Measurements from ENCODE around the gene GNG12.

GNG12 gene

DNA sequence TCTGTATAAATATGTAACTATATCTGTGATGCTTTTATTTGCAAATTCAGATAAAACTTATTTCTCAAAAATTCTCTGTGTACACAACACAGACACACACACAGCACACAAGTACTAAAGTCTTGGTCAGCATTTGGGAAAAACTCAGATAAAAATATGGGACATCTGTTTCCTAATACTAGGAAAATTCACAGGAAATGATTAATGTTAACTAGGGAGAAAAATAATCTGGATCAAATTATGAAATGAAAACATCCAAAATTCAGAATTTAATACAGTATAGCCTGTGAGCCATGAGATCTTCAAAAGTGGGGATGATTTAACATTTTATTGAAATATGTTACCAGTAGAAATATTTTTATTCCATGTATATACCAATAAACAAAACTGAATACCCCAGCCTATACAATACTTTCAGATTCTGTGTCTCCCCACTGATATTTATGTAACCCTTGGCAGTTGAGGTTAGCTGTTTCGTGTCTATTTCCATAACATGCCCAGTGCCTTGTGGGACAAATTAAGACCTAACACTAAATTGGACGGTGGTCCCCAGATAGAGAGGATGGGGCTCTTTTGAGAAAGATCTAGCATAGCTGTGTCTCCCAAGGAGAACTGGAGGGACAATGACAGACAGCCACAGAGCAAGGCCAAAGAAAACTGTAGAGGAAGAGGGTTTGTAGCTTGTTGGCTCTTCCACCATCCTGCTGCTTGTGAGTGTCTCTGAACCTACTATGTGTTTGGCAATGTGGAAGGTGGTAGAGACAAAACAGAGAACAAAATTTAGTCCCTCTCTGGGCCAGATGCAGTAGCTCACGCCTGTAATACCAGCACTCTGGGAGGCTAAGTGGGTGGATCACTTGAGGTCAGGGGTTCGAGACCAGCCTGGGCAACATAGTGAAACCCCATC is 47.2 kb downstream of the GNG12 start:
- DNase-seq (ENCODE audit: low read depth in 2 of 2) = no peak

DNA sequence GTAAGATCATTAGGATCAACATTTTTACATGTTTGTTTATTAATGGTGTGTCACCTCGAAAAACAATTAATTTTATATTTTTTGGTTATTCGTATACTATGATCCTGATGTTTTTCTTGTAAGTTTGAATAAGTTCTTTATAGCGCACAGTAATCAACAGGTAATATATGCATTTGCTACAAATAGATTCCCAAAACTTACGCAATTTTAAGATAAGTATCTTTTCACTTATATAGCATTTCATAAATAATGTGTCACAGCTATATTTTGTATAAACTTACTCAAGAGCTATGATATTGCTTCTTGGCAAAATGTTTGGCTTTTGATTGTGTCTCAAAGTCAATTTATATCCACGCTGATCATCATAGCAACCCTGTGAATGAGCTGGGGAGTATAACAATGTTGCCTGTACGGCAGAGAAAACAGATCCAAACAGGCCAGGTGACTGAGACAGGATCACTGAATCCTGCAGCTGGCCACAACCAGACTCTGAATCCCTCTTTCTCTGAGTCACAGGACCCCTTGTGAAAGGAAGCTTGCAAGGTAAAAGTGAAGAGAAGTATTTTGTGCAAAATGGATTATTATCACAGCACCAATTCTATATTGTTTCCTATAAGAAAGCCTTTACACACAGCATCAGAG is 48.6 kb downstream of the GNG12 start:
- no peak for DNase-seq (ENCODE audit: low read depth in 2 of 2)

DNA sequence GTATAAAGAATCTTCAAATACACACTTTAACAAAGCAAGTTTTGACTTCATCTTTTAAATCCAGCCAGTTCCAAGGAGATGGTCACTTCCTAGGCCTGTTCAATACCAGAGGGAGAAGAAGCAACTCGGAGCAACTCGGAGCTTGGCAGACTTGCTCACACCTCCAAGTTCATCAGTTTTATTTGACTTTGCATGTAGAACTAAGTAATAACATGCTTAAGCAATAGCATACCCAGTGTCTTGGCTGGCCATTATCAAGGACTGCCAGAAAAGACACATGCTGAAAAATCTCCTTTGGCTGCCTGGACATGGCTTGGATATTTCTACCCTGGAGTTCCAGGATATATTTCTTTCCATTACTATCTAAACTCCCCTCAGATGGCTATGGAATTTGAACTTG is 52.6 kb downstream of the GNG12 start:
- no peak for DNase-seq (ENCODE audit: low read depth in 2 of 2)

DNA sequence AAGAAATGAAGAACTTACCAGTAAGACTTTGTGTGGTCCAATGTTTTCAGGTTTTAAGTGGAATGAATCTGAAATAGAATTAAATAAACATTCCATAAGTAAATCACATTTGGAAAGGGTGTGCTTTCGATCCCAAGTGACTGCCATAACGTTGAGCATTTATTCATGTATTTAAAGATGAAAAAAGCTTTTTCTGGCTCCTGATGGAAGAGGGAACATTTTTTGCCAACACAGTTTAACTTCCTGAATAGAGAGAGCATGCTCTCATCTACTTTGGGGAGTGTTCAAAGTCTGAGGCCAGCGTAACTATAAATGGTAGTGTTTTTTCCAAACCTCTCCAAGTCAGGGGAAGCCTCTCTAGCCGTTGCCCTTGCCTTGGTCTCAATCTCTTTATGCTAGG is 55.8 kb downstream of the GNG12 start:
- DNase-seq (ENCODE audit: low read depth in 2 of 2) = no peak

DNA sequence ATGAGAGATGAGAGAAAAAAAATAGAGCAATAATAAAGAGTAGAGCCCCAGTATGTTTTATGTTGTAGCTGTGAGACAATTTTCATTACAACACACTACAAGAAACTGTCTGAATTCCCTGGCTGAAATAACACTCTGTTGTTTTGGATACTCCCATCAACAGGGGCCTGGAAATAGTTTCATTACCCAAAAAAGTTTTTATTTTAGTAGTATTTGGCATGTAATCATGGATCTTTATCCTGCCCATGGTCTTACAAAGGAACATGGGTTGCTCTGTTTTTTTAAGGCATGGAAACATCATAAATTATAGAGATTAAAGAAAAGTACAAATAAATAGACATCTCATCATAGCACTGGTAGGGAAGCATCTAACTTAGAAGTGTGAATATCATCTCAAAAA is 56.3 kb downstream of the GNG12 start:
- DNase-seq (ENCODE audit: low read depth in 2 of 2) = no peak

DNA sequence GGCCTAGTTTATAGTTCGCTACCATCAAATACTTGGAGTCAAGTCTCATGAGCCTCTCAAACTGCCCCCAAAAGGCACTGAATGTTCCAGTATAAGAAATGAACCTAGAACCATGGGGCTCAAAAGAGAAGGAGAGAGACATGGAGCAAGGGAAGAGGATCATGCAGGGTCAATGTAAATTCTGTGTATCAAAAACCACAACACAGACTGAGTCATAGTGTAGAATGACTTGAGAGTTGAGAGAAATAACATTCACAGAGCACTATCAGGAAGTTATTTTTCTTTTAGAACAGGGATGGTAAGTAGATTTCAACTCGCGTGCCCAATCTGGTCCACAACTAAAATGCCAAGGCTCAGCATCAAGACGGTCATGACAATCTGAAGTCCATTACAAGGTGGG is 59.8 kb downstream of the GNG12 start:
- DNase-seq (ENCODE audit: low read depth in 2 of 2) = no peak

DNA sequence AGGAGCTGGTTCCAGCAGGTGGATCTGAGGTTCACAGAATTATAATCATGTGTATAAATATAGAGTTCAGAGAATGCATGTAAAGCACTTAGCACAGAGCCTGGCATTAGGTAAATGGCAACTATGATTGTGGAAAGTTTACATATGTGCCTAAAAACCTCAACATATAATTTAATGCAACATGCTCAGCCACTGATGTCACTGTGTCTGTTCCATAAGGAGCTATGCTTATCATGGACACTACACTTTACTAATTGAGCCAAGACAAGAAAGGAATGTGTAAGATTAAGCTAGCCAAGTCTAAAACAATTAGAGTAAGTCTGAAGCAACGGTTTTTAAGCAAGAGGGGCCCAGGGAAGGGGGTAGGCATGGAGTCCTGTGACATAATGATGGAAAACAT is 61.5 kb downstream of the GNG12 start:
- no peak for DNase-seq (ENCODE audit: low read depth in 2 of 2)

DNA sequence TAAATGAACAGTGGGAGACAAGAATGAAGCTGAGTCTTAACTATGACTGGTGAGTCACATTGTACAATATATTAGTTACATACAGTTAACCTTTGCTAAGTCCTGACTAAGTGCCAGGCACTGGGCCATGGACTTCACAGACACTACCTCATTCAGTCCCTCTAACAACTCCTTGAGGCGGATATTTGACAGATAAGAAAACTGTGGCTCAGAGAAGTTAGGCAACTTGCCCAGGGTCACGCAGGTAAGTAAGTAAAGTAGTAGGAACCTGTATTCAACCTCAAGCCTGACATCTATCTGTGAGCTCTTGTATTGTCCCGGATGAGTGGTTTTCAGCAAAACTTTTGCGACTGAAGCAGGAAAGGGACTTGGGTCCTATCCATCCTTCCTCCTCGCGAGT is 62.1 kb downstream of the GNG12 start:
- no peak for DNase-seq (ENCODE audit: low read depth in 2 of 2)

DNA sequence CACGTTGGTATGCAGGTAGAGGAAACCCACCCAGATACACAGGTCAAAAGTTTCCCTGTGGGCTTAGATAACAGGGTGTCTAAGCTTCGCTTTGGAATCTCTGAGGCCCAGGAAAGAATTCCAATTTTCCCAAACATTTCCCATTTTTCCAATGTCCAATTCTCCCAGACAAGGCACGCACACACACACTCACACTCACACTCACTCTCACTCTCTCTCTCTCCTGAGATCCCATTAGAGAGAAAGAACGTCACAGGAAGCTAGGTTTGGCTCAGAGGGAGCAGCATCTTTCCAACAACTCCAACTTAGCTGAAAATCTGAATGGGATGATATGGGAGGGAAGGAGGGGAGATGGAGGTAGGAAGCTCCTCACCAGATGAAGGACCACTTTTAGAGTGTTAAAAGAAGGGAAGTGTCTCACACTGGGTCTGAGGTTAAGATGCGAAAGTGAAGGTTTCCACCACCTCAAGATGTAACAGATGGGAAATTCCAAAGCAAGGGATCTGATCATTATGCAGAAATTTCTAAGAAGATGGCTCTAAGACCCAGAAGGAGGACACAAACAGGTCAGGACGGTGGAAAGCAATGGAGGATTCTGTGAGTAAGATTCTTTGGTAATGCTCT is 63.5 kb downstream of the GNG12 start:
- no peak for DNase-seq (ENCODE audit: low read depth in 2 of 2)

DNA sequence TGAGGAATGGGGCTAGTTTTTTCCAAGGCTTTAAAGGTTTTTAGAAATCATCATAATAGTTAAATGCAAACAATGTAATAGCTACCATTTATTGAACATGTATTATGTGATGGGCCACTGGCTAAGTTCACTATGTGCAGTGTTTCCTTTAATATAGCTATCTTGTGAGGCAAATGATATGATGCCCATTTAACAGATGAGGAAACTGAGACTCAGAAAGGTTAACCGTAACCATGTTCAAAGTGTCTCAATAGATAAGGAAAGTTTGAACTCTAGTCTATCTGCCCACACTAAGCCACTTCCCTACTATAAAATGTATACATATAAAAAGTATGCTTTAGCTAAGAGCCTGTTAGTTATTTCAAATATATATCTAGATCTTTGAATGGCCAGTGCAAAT is 64.8 kb downstream of the GNG12 start:
- no peak for DNase-seq (ENCODE audit: low read depth in 2 of 2)

DNA sequence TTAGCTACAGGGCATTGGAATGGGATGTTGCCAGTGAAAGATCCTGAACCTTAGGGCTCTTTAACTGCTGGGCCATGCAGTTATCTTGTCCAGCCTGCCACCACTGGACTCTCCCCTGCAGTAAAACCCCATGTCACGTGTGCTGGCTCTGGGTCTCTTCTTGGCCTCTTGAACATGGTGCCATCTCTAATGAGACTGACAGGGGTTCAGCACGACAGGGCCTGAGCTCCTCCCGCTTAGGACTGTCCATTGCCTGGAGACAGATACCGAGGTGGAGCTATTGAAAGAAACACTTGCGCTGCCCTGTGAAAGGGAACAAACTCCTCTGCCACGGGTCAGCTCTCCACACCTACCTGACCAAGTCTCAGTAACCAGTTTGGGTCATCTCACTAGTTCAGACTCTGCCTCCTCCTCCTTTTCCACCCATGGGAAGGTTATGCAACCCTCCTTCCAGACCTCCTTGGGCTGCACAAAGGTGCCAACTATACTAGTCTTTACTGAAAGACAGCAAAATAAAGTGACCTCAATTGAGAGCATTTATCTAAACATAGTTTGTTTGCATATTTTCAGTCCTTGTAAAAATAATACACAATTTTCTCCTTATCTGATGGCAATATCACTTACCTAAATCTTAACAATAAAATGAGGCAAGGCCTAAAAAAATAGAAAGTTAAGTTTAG is 66.0 kb downstream of the GNG12 start:
- DNase-seq (ENCODE audit: low read depth in 2 of 2) = no peak

DNA sequence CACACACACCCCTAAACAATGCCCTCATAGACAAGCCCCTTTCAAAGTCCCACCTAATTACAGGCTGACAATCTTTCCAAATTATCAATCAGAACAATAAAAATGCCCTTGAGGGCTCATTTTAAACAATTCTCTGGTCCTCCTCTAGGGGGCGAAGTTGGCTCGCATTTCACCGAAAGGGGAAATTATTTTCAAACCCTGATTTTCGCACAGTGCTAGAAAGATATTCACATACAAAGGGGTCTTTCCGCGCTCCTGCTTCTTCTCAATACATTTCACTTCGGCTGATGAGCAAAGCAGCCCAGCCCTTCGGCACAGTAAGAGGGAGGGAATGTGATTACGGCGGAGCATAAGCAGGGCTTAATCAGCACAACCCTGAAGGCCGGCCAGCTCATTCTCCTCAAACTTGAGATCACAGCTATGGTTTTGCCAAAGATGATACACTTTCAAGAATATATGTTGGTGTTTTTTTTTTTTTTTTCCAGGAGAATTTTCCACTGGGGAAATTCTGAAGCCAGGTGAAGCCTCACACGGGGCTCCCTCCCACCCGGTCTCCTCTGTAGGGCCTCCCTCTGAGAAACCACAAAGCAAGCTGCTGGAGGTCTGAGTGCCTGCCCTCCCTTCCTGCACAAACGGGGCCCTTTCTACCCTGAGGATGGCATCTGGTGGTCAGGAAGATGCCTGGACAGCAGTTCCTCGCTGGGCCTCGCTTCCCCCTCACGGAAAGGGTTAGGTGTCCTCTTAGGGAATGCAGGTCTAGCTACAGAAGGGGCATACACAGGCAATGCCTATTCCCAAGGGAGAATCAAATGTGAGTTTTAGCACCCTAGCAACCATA is 66.9 kb downstream of the GNG12 start:
- peak in 1 of 2 experiments; percentile 17 for DNase-seq (ENCODE audit: low read depth in 2 of 2)

DNA sequence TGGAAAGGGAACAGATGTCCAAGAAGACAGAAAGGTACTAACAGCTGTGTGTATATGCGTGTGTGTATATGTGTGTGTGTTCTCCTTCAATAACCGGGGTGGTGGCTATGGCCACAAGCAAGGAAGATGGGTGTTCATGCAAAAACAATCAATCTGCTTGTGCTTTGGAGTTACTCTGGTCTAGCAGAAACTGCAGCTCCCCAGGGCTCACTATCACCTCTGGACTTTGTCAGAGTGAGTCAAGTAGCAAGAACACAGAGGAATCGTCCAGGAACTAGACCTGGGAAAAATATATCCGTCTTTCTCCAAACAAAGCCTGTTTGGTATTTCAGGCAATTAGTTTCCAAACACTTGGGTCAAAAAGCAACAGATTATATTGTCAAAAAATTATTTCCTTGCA is 68.6 kb downstream of the GNG12 start:
- DNase-seq (ENCODE audit: low read depth in 2 of 2) = no peak

DNA sequence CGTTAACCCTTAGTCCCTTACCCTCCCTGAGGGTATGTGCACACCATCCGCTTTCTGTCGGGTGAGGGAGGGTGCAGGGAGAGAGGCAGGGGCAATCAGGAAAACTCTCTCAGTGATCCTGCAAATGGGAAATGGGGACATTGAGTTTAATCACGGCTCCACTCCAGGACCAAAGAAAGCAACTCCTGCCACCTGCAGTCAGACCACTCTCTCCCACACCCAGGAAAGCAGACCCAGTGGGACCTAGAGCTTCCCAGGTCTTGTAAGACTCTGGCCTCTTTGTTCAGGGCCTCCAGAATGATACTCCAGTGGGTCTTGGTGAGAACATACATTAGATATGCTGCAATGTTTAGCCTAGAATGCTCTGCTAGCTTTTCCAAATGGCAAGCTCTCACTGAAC is 71.5 kb downstream of the GNG12 start:
- no peak for DNase-seq (ENCODE audit: low read depth in 2 of 2)

DNA sequence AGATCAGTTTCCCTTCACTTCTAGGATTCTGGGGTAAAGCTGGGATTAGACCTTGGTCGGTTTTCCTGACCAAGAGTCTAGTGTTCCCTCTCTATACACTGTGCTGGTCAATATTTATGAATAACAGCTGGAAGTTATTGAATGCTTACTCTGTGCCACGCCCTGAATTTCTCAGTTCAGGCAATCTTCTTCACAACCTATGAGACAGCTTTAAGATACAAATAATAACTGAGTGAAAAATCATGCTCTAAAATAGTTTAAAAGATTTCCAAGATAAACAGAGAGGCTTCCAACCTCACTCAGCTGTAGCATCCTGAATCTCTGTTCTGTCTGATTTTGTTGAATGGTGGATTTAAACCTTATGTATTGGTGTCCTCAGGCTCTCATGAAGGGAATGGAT is 72.2 kb downstream of the GNG12 start:
- DNase-seq (ENCODE audit: low read depth in 2 of 2) = no peak

DNA sequence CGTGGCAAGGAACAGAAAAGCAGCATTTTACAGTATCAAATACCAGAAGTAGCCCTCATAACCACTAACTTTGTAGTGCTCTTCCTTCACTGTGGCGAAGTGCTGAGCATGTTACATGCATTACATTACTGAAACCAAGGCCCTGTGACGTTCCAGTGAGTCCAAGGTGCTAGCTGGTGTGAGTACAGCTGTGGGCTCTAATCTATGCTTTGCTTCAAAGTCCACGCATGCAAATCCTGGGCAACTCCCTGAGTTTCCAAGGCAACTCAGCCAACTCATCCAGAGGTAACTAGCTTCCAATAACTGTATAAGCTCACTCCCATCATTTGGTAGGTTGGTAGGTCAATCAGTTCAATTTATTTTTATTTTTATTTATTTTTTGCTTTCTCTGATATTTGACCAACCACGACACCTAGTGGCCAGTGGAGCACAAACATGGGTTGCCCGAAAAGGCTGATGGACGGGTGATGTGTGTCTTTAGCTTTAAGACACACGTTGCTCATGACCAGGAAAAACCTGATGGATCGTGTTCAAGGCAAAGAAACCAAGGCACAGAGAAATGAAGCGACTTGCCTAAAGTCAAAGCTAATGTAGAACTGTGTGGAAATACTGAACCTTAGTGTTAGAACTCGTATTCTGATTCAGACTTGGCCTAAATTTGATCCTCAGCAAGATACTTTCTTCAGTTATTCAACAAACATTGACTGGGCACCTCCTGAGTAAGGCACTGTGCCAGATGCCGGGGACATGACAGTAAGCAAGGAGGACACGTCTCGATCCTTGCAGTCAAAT is 73.0 kb downstream of the GNG12 start:
- DNase-seq (ENCODE audit: low read depth in 2 of 2) = peak in 1 of 2 experiments; percentile 44

DNA sequence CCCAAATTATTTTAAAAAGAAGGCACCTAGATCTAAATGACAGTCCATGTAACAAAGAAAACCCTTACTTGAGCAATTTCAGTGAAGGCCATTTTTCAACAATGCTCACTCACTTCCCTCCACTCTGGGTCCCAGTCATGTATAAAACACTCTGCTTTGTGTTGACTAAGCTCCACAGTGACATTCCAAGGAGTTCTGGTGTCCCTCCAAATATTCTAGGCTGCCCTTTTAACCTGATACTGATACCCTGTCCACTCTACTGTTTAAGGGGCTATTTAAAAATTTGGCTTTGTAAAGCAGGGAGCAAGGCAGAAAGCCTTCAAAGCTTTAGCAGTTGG is 73.6 kb downstream of the GNG12 start:
- DNase-seq (ENCODE audit: low read depth in 2 of 2) = no peak

DNA sequence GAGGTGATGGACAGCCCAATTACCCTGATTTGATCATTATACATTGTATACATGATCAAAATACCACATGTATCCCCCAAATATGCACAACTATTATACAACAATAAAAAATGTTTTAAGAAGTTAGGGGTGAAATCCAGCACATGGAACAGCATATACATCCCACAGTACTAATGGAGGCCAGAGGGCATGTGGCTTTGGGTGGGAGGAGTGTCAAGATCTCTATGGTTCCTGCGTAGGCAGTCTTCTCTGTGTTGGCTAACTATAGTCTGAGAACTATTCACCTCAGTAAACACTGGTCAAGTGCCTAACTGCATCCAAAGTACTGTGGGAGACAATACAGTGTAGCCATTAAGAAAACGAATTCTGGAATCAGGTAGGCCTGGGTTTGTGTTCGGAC is 74.2 kb downstream of the GNG12 start:
- DNase-seq (ENCODE audit: low read depth in 2 of 2) = no peak

DNA sequence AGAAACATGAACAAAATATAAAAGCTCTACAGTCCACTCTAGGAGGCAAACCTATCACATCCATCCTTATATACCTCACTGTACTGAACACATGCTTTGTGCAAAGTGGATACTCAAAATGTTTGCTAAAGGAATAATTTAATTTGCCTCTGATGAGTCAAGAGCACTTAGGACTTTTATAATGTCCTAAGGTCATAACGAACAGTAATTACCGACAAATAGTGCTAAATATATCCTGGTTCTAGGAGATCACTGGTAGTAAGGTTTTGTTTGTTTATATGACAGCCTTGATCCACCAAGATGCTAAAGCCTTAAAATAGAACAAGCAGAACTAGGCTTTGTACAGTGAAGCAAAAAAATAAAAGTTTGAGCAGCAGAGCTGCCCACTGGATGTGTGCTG is 77.6 kb downstream of the GNG12 start:
- DNase-seq (ENCODE audit: low read depth in 2 of 2) = no peak

DNA sequence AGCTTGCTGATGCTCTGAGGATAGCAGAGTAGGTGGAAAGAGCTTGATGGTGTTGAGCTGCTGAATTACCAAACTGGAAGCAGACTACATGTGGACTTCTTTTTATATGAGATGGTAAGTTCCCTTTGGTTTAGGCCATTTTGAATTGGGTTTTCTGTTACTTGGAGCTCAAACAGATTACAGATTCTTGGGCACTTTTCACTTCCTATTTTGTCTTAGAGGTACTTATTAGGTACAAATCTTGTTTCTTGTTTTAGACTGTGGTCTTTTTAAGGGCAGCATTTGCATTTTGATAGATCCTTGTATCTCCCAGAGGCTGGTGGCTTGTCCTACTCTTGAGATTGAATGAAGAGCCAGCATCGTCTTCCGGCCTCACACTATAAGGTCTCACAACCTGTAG is 78.1 kb downstream of the GNG12 start:
- no peak for DNase-seq (ENCODE audit: low read depth in 2 of 2)

DNA sequence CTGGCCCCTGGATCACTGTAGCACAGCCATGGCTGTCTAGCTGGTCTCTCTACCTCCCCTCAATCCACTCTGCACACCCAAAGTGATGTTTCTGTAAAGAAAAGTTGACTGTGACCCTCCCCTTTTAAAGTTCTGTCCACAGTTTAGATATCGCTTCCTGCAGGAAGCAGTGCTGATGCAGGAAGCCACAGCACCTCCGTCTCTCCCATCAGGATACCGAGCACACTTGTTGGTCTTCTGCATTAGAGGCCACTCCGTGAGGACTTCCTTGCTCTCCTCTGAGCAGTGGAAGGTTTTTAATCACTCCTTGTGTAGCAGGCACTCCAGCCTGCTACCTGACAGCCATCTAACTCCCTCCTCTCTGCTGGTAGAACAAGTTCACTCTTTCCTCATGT is 78.7 kb downstream of the GNG12 start:
- DNase-seq (ENCODE audit: low read depth in 2 of 2) = no peak

Data from stimulated activated CD4-positive, alpha-beta T cell treated with anti-CD3 and anti-CD28 coated beads, Interleukin-12 subunit alpha, Interleukin-12 subunit beta, amount 100 ng/mL, for 24 hours (primary cell).